OCI-M2 (cell line): ENCODE results near the gene CAPN15.

ENCODE experiments used
- DNase-seq: peaks from one replicate; lab custom pipeline; 2025; ENCODE audit not compliant: unreplicated experiment; lab: John Stamatoyannopoulos, UW

The CAPN15 gene

DNA sequence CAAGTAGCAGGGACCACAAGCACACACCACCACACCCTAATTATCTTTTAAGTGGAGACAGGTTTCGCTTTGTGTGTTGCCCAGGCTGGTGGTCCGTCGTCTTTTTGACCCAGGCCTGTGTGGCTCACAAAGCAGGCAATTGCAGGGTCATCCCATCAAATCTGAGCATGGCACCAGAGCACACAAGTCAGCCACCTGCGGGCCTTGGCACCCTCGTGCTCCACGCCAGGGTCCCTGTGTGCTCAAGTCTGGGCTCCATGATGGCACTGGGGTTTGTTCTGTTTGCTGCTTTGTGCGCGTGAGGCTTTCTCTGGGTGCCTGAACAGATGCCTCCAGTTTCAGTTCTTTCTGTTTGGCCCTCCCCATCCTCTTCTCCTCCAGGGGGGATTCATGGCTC, 2.4 kb upstream of the CAPN15 start:
- DNase-seq, result no peak

DNA sequence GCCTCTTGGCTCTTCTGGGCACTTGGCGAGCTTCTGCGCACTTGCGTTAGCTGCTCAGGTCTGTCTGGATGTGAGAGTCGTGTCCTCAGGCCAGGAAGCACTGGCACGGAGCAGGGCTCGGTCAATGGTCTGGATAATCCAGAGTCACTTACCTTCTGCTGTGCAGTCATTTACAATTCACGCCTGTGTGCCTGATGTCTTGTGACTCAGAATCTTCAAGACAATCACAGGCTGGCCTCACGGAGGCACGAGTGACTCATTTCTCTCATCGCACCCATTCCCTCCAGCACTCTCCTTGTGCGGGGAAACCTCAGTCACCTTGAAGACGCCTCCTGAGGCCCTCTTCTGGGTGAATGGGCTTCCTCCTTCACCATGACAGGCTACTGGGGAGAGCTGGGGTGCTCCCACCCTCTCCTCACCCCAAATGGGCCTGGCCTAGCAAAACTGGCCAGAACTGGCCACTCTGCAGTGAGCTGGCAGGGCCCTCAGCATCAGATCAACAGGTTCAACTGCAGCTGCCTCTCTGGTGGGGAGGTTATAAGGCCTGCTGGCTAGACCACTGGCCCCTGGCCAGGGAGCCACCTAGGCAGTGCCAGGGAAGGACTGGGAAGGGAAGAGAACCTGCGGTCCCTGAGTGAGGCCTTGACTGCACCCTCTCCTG, 1.9 kb upstream of the CAPN15 start:
- DNase-seq, result no peak

DNA sequence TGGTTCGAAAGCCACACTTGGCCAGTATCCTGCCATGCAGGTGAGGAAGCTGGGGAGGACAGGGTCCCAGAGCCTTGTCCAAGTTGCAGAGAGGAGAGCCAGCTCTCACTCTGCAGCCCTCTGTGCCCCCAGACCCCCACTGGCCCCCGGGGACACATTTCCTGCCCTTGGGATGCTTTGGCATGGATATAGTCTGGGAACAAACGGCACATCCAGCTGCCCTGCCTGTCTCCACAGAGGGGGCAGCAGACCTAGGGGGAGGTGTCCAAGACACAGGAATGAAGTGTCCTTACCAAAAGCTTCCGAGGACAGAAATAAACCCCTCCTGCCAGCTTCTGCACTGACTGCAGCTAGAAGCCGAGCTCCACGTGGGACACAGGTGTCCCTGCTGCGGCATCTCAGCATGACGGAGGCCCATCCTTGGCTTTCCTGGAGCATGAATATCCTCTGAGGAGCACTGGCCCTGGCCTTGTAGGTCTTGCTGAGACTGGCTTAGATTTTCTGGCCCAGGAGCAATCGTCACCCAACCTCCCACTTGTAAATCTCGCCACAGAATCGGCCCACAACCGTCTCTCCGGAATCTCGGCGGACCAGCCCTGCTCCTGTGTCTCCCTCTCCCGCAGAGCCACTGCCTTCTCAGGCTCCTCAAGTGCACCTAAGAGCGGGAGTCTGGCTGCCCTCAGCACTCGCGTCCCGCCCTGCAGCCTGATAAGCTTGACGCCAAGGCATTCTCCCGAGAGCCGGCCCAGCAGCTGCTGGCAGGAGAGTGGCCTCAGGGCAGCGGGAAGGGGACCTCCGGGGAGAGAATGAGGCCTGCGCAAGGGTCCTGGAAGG, 1.1 kb upstream of the CAPN15 start:
- DNase-seq, result no peak

DNA sequence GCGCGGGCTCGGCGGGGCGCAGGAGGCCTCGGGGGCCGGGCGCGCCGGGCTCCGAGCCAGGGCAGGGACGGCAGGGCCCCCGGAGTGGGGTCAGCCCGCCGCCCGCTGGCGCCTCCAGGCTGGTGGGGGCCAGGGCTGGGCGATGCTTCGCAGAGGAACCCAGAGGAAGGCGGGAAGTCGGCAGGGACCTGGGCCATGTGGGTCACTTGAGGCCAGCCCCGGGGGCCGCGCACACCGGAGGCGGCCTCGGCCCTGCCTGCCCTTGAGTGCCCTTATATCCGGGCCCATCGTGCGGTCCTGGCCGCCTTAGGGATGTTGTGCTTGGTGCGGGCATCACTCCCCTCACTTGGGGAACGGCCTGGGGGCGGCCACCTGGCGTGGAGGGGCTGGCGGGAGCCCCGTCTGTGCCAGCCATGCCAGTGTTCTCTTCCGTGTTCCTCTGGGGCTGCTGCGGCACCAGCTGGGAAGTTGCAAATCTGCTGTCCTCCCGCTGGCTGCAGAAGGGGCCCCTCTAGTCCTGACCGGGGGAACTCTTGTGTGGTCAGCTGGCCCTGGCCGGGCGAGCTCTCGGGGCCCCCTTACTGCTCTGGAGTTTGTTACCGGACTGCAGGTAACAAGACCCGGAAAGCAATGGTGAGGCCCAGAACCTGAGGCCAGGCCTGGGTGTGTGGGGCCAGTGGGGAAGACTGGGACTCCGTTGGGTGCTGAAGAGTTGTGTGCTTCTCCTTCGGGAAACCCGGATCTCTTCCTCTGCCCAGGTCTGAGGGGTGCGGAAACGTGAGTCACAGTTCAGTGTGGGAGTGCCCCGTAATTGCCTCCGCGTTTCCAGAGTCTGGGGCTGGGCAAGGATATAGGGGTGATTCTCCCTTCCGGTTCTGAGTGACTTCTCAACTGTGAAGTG, 849 bp downstream of the CAPN15 start:
- no peak for DNase-seq

DNA sequence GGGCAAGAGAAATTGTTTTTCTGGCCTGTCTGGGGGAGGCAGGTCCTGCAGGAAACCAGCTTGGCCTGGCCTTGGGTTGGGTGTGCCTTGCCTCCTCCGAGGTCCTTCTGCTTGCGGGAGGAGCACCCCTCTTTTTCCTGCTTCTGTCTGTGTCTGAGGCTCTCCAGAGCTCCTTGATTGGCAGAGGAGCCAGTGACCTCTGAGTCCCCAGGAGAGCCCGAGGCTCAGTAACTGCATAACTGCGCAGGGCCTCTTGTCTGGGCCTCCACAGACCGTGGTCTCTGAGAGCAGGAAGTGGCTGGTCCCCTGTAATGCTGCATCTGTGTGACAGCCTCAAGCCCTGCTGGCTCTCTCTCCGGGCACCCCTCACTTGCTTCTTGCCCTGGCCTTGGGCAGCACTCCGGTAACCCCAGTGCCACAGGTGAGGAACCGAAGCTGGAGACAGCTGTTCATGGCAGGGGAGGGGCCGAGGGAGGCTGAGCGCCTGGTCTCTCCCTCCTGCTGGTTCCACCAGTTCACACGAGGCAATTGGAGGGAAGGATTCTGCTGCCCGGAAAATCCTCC, 1.6 kb downstream of the CAPN15 start:
- DNase-seq, result no peak

DNA sequence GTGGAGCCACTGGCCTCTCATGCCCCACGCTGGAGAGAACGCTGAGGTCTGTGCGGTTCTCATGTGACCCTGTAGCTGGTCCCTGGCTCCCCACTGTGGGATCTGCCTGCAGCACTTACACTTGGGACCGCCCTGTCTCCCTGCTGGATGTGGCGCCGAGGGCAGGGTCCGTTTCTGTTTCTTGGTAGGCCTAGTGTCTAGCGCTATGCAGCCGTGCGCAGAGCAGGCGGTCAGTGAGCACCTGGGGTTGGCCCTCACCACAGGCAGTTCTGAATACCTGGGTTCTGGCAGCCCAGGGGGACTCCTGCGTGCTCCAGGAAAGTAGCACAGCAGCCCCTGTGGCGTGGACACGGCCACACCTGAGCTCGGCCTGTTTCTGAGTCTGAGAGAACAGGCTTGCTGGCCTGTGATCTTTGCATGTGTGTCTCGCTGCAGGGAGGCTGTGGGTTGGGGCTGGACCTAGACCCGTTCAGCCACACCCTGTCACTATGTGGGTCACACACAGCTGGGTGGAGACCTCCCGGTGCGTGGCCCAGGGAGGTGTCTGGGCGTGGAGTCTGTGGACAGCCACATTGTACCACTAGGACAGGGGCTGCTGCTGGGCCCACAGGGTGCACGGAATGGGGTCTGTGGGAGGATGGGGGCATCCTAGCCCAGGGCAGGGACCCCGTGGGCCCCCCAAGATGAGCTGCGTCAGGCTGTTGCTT, 2.8 kb downstream of the CAPN15 start:
- DNase-seq, result no peak

DNA sequence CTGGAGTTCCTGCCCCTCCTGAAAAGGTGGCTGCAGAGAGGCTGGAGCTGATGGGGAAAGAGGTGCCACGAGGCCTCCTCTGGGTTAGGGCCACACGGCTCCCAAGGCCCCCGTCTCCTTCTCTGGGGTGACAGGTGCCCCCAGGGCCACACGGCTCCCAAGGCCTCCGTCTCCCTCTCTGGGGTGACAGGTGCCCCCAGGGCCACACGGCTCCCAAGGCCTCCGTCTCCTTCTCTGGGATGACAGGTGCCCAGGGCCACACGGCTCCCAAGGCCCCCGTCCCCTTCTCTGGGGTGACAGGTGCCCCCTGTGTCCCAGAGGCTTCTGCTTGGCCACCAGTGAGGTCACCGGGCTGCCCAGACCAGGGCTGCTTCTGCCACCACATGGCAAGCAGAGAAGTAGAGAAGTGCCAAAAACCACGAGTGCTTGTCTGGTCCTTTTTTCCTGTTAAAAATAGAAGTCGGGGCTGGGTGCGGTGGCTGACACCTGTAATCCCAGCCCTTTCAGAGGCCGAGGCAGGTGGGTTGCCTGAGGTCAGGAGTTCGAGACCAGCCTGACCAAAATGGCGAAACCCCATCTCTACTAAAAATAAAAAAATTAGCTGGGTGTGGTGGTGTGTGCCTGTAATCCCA, 4.1 kb downstream of the CAPN15 start:
- DNase-seq, result no peak

DNA sequence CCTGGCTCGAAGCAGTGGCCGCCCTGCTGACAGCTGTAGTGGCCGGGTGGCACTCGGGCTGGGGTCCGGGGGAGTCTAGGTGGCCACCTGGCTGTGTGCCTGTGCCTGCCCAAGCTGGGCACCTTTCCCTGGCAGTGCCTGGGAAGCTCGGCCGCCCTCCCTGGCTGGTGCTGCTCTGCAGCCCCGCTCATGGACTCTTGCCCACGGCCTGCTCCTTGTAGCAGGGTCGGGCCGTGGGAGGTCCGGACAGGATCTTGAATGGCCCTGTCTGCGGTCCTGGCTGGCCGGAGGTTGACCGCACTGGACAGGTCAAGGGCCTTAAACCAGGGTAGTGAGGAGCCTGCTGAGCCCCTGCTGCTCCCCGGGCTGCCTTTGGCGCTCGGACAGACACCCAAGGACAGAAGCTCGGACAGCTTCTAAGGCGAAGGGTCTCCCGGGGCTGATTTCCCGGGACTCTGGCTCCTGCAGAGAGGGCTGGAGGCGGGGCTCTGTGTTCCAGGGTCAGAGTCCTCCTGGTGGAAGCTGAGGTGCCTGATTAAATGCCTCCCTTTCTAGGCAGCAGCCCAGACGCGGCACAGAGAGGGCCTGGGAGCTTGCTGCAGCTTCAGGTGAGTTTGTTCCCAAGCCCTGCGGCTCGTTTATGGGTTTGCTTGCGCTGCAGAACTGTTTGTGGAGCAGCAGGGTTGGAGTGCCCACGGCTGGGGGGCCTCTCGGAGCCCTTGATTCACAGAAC, 6.0 kb downstream of the CAPN15 start:
- no peak for DNase-seq

DNA sequence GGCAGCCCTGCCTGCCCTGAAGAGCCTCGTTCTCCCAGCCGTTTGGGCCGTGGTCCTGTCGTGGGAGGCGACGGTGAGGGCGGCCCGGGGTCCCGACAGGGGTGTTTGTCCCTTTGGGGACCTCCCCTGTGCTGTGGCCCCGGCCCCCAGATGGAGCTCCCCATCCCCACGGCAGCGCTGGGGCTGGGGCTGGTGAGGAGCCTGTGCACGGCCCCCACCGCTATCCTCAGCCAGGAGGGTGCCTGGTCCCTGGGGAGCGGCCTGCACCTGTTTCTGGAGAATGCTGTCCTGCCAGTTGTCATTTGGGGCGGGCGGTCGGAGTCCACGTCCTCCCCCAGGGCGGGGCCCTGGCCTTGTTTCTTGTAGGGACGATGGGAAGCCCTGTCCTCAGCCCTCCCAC, 6.6 kb downstream of the CAPN15 start:
- DNase-seq, result no peak

DNA sequence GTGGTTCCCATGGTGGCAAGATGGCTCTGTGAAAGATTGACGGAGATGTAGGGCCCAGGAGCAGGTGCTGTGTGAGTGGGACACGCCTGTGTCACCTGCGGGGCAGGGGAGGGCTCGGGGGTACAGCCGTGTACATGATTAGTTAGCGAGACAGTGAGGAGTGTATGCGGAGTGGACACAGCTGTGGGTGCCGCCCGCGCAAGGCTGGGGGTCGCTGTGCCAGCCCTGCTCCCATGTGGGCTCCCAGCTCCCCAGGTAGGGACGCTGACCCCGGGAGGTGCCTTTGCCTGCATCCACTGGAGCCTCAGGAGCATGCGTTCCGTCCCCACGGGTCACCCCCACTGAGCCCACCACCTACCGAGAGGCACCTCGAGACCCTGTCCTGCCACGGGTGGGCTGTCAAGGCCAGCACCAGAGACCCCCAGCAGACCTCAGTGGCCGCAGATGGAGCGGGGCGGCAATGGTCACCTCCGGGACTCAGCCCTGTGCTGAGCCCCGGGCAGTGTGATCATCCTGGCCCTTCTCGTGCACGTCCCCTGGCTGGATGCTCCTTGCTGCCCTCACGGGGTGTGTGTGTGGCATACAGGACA, 7.4 kb downstream of the CAPN15 start:
- DNase-seq, result no peak

DNA sequence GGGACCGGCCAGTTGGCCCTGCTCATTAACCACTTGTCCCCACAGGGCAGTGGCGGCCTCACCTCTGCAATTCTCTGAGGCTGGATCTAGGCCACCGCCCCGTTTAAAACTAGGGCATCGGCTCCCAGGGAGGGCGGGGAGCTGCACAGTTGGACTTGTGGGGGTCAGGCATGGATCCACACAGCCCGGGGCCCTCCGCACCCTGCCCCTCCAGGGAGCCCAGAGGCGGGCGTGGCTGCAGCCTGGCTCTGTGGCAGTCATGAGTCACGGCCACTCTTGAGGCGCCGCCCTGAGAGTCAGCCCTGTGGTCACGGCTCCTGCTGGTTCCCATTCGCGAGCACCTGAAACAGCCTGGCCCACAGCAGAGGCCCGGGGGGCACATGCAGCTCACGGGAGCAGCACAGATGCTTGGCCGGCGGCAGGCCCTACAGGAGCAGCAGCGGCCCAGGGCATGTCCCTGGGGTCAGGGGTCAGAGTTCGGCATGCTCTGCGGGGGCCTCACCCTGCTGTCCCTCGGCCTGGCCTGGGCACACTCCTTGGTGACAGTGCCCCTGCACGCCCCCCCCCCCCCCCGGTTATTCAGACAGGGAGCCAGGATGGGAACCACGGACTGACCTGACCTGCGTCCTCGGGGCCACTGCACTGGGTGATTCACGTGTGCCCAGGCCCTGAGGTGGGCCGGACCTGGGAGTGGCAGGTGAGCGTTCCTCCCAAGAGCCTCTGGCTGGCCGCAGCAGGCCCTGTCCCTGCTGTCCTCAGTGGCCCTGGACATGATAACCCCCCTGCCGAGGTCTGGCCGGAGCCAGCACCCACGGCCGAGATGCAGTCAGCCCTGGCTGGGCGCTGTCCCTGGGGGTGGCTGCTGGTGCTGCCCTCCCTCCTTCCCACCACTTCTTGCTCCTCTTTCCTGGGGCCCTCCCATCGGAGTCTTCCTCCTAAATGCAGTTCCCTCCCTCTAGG, 8.2 kb downstream of the CAPN15 start:
- no peak for DNase-seq

DNA sequence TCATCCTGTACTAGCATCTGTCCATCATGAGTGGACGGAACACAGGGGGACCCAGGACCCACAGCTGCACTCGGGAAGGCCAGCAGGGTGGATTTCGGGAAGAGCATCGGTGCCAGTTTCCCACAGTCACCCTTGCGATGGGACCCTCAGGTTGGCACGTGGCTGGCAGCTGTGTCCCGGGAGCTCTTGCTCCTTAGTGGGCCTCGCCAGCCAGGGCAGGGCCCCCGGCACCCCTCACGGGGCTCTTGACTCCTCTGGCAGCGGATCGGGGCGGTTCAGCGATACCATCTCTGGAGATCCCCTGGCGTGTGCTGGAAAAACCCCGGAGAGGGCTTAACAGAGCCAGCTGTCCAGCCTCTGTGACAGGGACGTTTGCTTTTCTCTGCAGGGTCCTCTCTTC, 9.2 kb downstream of the CAPN15 start:
- DNase-seq, result no peak

DNA sequence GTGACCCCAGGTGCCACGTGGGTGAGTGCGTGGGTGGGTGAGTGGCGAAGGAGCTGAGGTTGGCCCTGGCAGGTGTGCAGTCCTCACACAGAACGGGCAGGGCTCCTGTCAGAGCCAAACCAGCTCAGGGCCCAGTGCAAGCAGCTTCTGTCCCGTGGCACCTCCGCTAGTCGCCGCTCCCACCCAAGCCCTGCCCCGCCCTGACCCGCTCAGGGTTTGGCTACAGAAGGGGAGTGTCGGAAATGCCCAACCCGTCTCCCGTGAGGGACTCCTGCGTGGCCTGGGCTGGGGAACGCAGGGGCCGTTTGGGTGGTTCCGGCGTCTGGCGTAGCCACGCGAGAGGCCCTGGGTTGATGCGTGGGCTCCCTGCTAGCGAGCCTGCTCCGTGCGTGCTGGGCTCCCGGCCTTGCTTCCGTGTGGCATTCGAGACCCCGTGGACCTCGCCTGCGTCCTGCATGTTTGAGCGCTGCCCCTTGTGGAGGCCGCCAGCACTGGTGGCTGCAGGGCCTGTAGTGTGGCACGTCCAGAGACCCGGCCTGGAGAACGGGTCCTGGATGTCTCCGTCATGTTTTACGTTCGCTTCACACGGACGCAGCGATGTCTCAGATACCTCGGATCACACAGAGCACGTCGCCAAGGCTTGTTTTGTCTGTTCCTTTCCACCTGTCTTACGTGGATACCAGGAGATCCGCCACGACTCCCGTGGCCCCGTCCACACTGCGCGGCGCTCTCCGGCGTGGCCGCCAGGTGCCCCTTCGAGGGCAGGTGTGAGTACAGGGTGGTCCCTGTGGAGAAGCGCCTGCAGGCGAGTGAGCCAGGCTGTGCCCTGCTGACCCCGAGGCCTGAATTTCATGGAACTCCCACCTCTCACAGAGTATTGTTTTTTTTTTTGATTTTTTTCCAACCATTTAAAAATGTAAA, 10.2 kb downstream of the CAPN15 start:
- DNase-seq, result no peak

DNA sequence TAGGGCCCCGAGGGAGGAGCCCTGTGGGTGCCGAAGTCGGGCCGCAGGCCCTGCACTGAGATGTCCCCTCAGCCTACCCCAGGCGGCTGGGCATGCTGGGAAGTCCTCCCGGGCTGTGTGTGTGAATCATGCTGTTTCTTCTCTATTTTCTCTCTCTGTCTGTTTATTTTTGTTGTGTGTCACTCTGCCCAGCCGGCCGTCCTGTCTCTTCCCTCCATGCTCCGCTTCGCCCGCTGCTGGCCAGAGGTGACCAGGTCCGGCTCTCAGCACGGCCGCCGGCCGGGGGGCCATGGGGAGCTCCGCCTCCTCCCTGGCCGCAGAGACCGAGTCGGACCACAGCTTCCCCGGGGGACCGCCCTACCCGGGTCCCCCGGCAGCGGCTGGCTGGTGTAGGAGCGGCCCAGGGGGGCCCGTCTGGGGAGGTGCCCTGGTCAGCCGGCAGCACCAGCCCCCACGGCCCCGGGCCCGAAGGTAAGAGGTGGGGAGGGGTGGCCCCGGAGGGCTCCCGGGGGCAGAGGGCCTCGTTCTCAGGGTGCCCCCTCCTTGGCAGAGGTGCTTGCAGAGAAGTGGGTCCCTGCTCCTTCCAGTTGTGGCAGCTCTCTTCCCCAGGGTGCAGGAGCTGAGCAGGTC, 12.5 kb downstream of the CAPN15 start:
- no peak for DNase-seq

DNA sequence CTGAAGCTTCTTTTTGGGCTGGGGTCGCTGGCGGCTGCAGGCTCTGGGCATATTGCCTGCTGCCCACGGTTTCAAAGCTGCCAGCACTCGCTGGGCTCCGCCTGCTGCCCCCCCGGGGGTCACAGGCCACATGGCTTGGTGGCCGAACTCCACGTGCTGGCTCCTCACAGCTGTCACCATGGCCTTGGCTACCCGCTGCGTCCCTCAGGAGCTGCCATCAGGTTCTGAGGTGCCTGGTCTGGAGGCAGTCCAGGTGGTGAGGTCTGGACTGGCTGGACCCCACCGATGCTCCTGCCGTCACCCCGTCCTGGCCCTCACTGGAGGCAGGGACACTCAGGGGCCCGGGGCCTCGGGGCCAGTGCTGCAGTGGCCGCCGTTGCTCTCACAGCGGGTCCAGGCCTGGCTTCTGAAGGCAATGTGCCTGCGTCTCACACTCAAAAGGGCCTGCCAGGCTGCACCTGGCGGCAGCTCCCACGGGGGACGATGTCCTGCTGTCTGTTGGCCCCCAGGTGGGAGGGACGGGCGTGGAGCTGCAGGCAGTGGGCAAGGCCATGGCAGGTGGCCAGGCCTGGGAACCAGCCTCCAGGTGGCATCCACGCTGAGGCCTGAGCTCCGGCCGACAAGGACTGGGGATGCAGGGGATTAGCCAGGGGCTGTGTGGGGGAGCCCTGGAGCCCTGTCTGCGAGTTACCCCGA, 13.3 kb downstream of the CAPN15 start:
- no peak for DNase-seq
